Activated CD8-positive, alpha-beta T cell treated with anti-CD3 and anti-CD28 coated beads for 36 hours (primary cell): ENCODE results near the gene DCAF11. TPM values are rescaled to one million over a fixed set of nuclear protein-coding genes. Genes with fewer than 3 reads are reported as not detected.

Source experiments
- ATAC-seq: fragments of 200-7000 bp; cut with Tn5 transposase; one replicate; pipeline ENCODE4 v1.10.0; 2021; ENCODE audit warnings: mild to moderate bottlenecking, moderate library complexity
- CTCF ChIA-PET: fragments of 350-600 bp; sonication (Branson Sonifier 250); formaldehyde crosslinking; loops from one replicate; lab custom pipeline; 2021; ENCODE audit warnings: antibody characterized with exemption; lab: Charles Lee
- POLR2A ChIA-PET: fragments of 350-600 bp; sonication (Branson Sonifier 250); formaldehyde crosslinking; loops from one replicate; lab custom pipeline; 2021; ENCODE audit warnings: antibody characterized with exemption; lab: Charles Lee
- DNase-seq: peaks from one replicate; pipeline ENCODE4 v3.0.0-alpha.2; 2020
- H3K27ac Mint-ChIP-seq: one replicate; pipeline ENCODE4 v1.8.0; 2021; ENCODE audit warnings: mild to moderate bottlenecking, mixed read lengths
- H3K27me3 Mint-ChIP-seq: one replicate; pipeline ENCODE4 v1.8.0; 2021; ENCODE audit warnings: mixed read lengths
- H3K36me3 Mint-ChIP-seq: one replicate; pipeline ENCODE4 v1.8.0; 2021; ENCODE audit warnings: low read depth, mixed read lengths
- H3K4me1 Mint-ChIP-seq: one replicate; pipeline ENCODE4 v1.8.0; 2021; ENCODE audit warnings: low read depth, mixed read lengths
- H3K4me3 Mint-ChIP-seq: one replicate; pipeline ENCODE4 v1.8.0; 2021; ENCODE audit warnings: mild to moderate bottlenecking, moderate library complexity, mixed read lengths
- H3K9me3 Mint-ChIP-seq: one replicate; pipeline ENCODE4 v1.8.0; 2021; ENCODE audit warnings: mixed read lengths
- intact Hi-C: fragments of 100-400 bp; cut with micrococcal nuclease; formaldehyde crosslinking; loops from one replicate; pipeline ENCODE4 v1.10.0; 2022
- total RNA-seq, 2 experiments: library from RNA; stranded (reverse); gene quantifications; one replicate each; pipeline ENCODE4 v1.2.3, GENCODE V29; 2021
- TF ChIP-seq, protein P1 (sequence below): fragments of 200-600 bp; IDR thresholded peaks from one replicate; pipeline ENCODE4 v1.8.0; 2022; ENCODE audit warnings: antibody characterized with exemption, mild to moderate bottlenecking

The DCAF11 gene
- total RNA-seq, 2 experiments from 2014 or later, result 59.9 to 63.9 TPM

GRCh38 chr14:24136684-24137528 is 22.3 kb downstream of the DCAF11 start:
- Mint-ChIP-seq H3K27ac (peak overlapping the region; percentile 92), H3K9me3 (no peaks in the 10 kb centered on the region), H3K36me3 (peaks cover 48% of the 10 kb centered on the region), H3K4me1 (peaks cover 54% of the 10 kb centered on the region), H3K4me3 (peak overlapping the region; percentile 97), H3K27me3 (no peaks in the 10 kb centered on the region)
- DNase-seq, result peak; percentile 44
- ATAC-seq, result no peak
- TF ChIP-seq, protein P1, sequence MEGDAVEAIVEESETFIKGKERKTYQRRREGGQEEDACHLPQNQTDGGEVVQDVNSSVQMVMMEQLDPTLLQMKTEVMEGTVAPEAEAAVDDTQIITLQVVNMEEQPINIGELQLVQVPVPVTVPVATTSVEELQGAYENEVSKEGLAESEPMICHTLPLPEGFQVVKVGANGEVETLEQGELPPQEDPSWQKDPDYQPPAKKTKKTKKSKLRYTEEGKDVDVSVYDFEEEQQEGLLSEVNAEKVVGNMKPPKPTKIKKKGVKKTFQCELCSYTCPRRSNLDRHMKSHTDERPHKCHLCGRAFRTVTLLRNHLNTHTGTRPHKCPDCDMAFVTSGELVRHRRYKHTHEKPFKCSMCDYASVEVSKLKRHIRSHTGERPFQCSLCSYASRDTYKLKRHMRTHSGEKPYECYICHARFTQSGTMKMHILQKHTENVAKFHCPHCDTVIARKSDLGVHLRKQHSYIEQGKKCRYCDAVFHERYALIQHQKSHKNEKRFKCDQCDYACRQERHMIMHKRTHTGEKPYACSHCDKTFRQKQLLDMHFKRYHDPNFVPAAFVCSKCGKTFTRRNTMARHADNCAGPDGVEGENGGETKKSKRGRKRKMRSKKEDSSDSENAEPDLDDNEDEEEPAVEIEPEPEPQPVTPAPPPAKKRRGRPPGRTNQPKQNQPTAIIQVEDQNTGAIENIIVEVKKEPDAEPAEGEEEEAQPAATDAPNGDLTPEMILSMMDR, result no peak
- POLR2A ChIA-PET, result interaction anchor here (0.6 to 5.8 kb wide), 16 partner anchors 10 to 77 kb away, joined by 3 to 53 read pairs (median 5); partner anchors contain the start of genes CHMP4A, DCAF11, IPO4 and IRF9
- CTCF ChIA-PET, result interaction anchor here (1.1 to 5.3 kb wide), 11 partner anchors 9 to 172 kb away, joined by 3 to 29 read pairs (median 9); partner anchors contain the start of genes DCAF11, IRF9, NRL and PSME2
- intact Hi-C loops, result no loop called here

DNA sequence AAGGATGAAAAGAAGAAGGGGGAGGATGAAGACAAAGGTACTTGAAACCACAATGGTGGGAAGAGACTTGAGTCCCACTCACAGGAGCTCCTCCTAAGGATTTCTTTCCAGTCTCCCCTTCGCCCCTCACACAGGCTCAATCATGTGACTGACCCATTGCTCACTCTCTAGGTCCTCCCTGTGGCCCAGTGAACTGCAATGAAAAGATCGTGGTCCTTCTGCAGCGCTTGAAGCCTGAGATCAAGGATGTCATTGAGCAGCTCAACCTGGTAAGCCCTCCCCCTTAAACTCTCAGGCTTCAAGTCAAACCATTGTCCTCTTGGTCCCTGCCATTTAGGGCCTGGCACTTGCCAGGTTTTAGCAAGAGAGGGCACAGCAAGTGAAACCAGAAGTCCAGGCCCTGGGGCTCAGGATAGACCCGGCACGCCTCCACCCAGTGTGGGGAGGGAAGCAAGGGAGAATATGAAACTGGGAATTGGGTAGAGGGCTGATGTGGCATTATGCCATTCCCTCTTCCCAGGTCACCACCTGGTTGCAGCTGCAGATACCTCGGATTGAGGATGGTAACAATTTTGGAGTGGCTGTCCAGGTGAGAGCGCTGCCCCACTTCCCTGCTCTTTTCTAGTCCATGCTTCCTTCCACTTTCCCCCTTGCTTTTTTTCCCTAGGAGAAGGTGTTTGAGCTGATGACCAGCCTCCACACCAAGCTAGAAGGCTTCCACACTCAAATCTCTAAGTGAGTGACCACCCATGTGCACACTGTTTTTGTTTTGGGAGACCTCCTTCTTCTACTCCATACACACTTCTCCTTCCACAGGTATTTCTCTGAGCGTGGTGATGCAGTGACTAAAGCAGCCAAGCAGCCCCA is 23.2 kb downstream of the DCAF11 start:
- Mint-ChIP-seq H3K36me3 (peaks cover 52% of the 10 kb centered on the region), H3K27ac (peak overlapping the region; percentile 92), H3K9me3 (no peaks in the 10 kb centered on the region), H3K27me3 (no peaks in the 10 kb centered on the region), H3K4me1 (peaks cover 49% of the 10 kb centered on the region), H3K4me3 (peak overlapping the region; percentile 97)
- intact Hi-C loops, result no loop called here
- ATAC-seq, result no peak
- DNase-seq, result no peak
- ChIA-PET CTCF (interaction anchor here (1.1 to 3.5 kb wide), 9 partner anchors 9 to 105 kb away, joined by 3 to 22 read pairs (median 4); partner anchors contain the start of genes DCAF11, IRF9, NRL and PSME2), POLR2A (interaction anchor here (0.6 to 5.8 kb wide), 16 partner anchors 9 to 58 kb away, joined by 3 to 53 read pairs (median 4); partner anchors contain the start of genes DCAF11, IPO4, IRF9 and NRL)
- TF ChIP-seq, protein P1, result no peak

DNA sequence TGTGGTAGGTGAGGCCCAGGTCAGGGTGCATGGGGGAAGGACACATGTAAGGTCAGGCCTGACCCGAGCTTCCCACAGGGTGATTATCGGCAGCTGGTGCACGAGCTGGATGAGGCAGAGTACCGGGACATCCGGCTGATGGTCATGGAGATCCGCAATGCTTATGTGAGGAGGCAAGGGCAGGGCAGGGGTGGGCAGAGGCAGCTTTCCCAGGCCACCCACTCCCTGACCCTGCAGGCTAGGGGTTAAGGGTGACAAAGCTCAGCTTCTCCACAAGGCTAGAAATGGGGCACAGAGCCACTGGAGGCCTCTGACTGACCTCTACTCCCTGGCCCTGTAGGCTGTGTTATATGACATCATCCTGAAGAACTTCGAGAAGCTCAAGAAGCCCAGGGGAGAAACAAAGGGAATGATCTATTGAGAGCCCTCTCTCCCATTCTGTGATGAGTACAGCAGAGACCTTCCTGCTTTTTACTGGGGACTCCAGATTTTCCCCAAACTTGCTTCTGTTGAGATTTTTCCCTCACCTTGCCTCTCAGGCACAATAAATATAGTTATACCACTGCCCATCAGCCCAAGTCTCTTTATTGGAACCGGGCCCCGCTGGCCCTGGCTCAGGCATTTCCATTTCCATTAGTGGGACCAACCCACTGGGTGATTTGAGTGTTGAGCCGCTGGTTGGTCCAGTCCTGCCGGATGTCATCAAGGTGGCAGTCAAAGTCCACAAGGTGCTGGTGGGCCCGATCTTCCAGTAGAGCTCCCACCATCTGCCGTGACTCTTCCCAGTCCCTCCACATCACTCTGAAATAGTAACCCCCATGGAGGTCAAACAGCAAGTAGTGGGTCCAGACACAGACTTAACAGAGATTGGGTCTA is 24.1 kb downstream of the DCAF11 start:
- ChIA-PET CTCF (interaction anchor here (1.2 to 3.5 kb wide), 4 partner anchors 22 to 80 kb away, joined by 4 to 22 read pairs (median 11); partner anchors contain the start of genes DCAF11, IRF9 and NRL), POLR2A (interaction anchor here (0.6 to 5.8 kb wide), 11 partner anchors 8 to 698 kb away, joined by 3 to 53 read pairs (median 4); partner anchors contain the start of genes DCAF11, IPO4, IRF9 and NRL)
- Mint-ChIP-seq H3K36me3 (peaks cover 61% of the 10 kb centered on the region), H3K4me3 (peak overlapping the region; percentile 97), H3K27ac (peak overlapping the region; percentile 83), H3K4me1 (peaks cover 53% of the 10 kb centered on the region), H3K27me3 (no peaks in the 10 kb centered on the region), H3K9me3 (no peaks in the 10 kb centered on the region)
- no peak for ATAC-seq
- intact Hi-C loops, result no loop called here
- no peak for DNase-seq
- TF ChIP-seq, protein P1, result no peak

GRCh38 chr14:24139272-24139934 is 24.8 kb downstream of the DCAF11 start:
- H3K27me3 Mint-ChIP-seq, result no peaks in the 10 kb centered on the region
- POLR2A ChIA-PET, result interaction anchor here (0.5 to 5.8 kb wide), 10 partner anchors 7 to 699 kb away, joined by 3 to 53 read pairs (median 4); partner anchors contain the start of genes DCAF11, IPO4, IRF9 and NRL
- intact Hi-C loops, result no loop called here
- CTCF ChIA-PET, result interaction anchor here (3.4 kb wide), 1 partner anchor 22 kb away, joined by 18 read pairs; the partner anchor contains the start of gene IRF9
- H3K36me3 Mint-ChIP-seq, result peaks cover 67% of the 10 kb centered on the region
- DNase-seq (peak; percentile 53), ATAC-seq (no peak)
- no peaks in the 10 kb centered on the region for H3K9me3 Mint-ChIP-seq
- peak overlapping the region; percentile 97 for H3K4me3 Mint-ChIP-seq
- peak overlapping the region; percentile 83 for H3K27ac Mint-ChIP-seq
- TF ChIP-seq, protein P1, result no peak
- peaks cover 59% of the 10 kb centered on the region for H3K4me1 Mint-ChIP-seq
